ENCODE measurements around the gene LDLRAD4.

DNA sequence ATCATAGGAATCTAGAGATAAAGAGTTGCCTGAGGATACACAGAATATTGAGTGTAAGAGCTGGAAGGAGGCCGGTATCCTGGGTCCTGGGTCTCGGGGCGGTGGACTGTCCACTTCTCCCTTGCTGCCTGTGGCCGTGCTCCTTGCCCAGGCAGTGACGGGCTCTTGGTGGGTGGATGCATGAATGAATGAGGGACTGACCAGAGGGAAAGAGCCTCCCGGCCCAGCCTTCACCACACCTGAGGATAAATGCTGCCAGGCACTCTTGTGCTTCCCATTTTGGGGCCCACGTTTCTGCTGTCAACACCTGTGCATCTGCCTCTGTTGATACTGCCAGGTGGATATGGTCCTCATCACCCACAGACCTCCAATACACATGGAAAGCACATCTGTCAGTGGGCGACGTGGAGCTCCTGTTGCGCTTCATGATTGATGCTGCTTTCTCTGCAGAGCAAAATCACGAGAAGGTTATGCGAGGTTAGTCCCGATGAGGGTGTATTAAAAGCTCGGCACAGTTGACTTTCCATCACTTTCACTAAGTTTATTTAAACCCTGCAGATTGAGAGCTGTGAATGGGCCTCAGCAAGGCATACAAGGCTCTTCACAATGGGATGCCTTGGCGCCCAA, 211.4 kb downstream of the LDLRAD4 start:
- TF ChIP-seq, protein P1, sequence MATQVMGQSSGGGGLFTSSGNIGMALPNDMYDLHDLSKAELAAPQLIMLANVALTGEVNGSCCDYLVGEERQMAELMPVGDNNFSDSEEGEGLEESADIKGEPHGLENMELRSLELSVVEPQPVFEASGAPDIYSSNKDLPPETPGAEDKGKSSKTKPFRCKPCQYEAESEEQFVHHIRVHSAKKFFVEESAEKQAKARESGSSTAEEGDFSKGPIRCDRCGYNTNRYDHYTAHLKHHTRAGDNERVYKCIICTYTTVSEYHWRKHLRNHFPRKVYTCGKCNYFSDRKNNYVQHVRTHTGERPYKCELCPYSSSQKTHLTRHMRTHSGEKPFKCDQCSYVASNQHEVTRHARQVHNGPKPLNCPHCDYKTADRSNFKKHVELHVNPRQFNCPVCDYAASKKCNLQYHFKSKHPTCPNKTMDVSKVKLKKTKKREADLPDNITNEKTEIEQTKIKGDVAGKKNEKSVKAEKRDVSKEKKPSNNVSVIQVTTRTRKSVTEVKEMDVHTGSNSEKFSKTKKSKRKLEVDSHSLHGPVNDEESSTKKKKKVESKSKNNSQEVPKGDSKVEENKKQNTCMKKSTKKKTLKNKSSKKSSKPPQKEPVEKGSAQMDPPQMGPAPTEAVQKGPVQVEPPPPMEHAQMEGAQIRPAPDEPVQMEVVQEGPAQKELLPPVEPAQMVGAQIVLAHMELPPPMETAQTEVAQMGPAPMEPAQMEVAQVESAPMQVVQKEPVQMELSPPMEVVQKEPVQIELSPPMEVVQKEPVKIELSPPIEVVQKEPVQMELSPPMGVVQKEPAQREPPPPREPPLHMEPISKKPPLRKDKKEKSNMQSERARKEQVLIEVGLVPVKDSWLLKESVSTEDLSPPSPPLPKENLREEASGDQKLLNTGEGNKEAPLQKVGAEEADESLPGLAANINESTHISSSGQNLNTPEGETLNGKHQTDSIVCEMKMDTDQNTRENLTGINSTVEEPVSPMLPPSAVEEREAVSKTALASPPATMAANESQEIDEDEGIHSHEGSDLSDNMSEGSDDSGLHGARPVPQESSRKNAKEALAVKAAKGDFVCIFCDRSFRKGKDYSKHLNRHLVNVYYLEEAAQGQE (IDR thresholded peaks at IDR 0.05; ENCODE audit: low read depth): no peak
- TF ChIP-seq FOXM1 (IDR thresholded peaks at IDR 0.05; ENCODE audit: borderline replicate concordance, low read depth) (no peak), RAD21 (IDR thresholded peaks at IDR 0.05; ENCODE audit: low read depth) (no peak), EP300 (IDR thresholded peaks at IDR 0.05; ENCODE audit: borderline replicate concordance) (no peak), CEBPB (IDR thresholded peaks at IDR 0.05) (no peak), TCF12 (IDR thresholded peaks at IDR 0.05; ENCODE audit: low read depth) (no peak), YY1 (IDR thresholded peaks at IDR 0.05; ENCODE audit: low read depth) (no peak)
- TF ChIP-seq, protein P2, sequence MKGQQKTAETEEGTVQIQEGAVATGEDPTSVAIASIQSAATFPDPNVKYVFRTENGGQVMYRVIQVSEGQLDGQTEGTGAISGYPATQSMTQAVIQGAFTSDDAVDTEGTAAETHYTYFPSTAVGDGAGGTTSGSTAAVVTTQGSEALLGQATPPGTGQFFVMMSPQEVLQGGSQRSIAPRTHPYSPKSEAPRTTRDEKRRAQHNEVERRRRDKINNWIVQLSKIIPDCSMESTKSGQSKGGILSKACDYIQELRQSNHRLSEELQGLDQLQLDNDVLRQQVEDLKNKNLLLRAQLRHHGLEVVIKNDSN (IDR thresholded peaks at IDR 0.05): no peak
